ENCODE results near the gene CAMKV. TPM values are rescaled to one million over a fixed set of nuclear protein-coding genes. Genes with fewer than 3 reads are reported as not detected.

CAMKV gene
- total RNA-seq, 1 donor from 2014 or later = not detected

DNA sequence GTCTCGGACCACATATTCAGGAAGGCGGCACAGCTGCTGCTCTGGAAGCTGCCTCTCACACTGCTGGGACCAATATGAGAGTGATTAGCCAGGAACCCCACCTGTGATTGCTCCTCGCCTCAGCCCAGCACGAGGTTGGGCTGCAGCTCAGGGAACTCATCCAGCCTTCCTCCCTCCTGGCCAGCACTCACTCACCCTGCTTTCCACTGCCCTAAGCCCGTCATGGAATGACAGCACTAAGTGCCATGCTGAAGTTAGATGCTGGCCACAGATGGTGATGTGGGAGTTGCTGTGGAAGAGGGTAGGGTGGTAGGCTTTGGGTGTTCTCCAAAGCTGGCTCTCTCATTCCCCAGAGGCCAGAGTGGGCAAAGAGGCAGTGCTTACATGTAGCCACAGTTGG is 26.6 kb upstream of the CAMKV start:
- intact Hi-C loops (cut with micrococcal nuclease) = no loop called here

DNA sequence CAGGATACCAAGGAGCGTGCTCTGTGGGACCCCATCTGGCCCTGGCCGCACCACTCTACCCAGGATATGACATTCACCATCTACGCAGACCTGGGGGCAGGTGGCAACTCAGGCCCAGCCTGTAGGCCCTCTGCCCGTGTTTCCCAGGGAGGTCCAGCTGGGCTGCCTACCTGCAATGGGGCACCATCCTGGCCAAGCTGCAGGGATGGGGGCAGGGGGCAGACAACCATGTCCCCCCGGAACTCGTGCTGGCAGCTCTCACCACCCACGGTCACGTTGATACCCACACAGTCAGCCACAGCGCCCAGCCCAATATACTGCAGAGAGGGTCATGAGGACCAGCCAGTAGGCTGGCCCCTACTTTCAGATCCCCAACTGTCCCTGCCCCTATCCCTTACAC is 26.1 kb upstream of the CAMKV start:
- intact Hi-C loops (cut with micrococcal nuclease) = no loop called here

DNA sequence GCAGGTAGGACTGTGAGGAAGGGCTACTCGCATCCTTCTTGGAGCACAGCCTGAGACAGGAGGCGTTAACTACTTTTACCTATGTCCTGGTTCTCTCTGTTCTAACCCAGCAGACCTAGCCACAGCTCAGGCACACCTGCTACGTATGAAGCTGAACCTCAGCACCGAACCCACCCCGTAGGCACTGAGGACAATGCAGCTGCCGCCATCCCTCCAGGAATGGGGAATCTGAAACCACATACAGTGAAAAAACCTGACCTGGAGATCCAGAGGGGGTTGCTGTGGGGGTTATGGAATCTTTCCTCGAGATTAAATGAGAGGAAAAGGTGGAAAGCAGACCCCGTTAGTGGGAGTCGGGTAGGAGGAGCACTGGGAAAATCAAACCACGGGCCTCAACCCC is 19.6 kb upstream of the CAMKV start:
- intact Hi-C loops (cut with micrococcal nuclease) = no loop called here

DNA sequence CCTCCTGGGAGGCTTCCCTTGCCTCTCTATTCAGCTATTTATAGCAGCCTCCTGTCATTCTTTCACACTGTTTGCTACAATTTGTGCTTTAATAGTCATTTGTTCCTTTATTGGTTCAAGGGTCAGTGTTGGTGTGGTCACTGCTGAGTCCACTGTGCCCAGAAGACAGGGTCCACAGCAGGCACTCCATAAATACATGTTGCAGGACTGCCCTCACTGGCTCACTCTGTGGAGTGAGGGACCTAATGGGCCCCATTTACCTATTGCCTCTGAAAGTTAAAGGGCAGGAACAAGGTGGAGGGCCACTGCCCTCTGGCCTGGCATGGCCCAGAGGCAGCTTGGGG is 17.2 kb upstream of the CAMKV start:
- intact Hi-C loops (cut with micrococcal nuclease) = no loop called here

DNA sequence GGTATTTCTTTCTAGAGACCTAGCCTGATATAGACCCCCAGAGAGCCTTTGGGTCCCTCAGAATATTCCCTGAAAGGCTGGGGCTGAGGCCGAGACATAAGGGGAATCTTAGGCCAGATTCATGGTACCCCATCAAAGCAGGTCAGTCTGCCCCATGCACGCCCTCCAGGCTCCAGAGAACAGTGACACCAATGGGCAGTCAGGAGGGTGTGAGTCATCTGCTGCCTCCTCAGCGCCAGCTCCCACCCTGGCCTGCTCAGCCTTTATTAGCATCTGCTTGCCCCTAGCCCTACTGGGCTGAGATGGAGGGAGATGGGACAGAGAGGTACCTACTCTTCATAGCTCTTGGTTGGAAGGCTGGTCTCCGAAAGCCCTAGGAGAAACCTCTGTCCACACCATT is 14.3 kb upstream of the CAMKV start:
- intact Hi-C loops (cut with micrococcal nuclease) = no loop called here

DNA sequence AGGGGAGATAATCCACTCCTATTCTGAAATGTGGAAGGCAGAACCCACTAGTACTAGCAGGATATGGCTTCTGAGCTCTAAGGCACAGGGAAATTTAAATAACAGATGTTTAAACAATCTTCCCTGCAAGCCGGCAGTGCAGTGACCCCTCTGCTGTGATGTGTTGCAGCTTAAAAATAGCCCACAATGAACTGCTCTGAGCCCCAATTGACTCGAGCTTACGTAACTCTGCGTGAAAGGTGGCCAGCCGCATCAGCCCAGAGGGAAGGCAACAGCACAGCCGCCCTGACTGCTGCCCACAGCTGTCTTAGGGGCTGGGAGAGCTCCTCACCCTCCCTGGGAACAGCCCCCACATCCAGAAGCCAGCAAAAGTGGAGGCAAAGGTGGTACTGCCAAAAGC is 12.5 kb upstream of the CAMKV start:
- intact Hi-C loops (cut with micrococcal nuclease) = no loop called here

DNA sequence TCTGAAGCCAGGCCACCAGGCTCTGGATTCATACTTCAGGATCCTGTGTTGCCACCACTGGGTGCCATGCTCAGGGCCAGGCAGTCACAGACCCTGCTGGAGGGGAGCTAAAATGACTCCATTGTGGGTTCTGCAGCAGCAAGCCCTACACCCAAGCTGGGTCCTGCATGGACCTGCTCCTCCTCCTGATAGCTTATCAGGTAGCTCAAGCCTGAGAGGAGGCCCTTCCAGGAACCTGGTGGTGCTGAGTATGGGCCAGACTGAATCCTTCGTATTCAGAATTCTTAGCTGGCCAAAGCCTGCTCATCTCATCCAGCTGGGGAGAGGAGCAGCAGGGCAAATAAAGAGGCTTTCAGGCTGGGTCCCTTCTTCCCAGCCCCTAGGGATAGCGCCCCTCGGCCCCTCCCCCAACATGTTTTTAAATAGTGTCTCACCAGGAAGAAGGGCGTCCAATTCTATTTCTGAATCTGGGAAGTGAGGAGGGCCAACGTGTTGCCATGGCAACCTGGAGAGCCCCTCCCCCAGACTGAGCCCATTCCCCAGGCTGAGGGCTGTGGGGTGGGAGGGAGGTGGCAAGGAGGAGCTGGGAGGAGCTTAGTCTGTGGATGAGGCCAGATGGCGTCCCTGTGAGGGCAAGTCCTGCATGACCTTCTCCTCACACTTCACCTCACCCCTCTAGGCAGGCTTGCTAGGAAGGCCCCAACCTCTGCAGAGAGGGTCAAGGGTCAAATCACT is 11.0 kb upstream of the CAMKV start:
- intact Hi-C loops (cut with micrococcal nuclease) = no loop called here

DNA sequence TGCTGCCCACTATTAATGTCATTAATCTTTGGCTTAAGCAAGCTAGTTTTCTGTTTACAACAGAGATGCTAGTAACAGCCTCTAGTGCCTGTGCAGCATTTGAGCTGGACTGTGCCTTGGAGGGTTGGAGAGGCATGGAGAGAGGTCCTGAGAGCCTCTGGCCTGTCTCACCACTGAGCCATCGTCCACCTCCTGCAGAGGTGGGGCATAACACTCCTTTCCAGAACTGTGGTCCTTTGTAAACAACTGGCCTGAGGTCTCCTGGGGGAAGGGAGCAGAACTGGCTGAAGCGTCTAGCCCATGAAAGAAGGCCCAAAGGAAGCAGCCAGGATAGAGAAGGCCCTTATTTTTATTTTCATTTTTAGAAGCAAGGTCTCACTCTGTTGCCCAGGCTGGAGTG is 10.0 kb upstream of the CAMKV start:
- intact Hi-C loops (cut with micrococcal nuclease) = no loop called here

DNA sequence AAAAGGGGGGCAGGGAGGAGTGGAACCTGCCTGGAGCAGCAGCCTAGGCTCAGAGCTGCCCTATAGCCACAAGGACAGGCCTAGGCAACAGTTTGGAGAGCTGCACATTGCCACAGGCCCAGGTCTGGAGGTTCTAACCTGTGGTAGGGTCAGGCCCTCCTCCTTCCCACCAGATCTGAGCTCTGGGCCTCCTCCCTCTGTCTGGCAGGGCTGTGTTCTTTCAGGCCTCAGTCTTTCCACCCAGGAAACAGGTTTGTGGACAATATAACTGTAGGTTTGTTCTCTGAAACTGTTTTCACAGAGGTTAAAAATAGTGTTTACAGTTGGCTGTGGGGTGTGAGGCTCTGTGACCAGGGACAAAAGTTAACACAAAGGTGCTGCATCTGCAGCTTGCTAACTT is 9.0 kb upstream of the CAMKV start:
- intact Hi-C loops (cut with micrococcal nuclease) = no loop called here

DNA sequence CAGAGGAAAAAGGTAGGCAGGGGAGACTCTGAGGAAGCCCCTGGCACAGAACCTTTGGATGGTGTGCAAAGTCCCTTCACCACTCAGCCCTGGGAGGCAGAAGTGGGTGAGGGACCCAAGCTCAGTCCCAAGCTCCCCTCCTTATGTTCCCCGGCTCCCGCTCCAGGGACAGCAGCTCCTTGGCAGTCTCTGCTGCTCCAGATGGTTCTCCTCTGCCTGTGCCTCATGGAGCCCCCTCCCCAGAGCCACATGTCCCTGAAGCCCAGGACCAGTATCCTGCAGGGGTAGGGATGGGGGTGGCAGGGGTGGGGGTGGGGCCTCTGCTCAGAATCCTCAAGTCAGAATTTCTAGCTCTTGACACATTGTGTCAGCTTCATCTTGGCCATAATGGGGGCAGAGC is 8.0 kb upstream of the CAMKV start:
- intact Hi-C loops (cut with micrococcal nuclease) = no loop called here

DNA sequence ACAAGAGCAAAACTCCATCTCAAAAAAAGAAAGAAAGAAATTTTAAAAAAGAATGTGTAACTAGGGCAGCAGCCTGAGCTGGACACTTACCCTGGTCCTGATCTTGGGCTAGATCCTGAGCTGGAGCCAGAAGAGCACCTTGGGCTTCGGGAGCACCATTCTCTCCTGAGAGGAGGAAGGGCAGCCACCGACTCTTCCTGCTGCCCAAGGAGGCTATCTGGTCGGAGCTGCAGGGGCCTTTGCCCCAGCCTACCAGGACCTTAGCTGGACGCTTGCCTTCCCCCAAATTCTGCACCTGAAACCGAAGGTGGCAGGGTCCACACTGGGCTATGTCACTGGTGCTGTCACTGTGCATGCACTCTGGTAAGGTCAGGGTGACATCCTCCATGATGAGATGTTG is 6.9 kb upstream of the CAMKV start:
- intact Hi-C loops (cut with micrococcal nuclease) = no loop called here

DNA sequence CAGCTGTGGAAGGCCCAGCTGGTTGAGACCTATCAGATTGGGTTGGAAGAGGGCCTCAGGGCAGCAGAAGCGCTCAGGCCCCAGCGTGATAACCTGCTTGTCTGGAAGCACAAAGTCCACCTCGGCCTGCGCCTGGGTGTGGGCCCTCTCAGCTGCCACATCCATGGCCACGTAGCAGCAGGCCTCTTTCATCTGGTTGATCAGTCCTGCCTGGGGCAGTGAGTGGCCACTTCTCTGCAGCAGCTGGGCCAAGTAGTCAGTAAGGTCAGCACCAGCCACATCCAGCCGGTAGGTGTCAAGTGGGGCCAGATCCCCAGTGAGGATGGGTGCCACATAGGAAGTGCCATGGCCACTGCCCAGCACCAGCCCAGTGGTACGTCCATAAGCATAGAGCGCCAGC is 3.9 kb upstream of the CAMKV start:
- intact Hi-C loops (cut with micrococcal nuclease) = no loop called here

DNA sequence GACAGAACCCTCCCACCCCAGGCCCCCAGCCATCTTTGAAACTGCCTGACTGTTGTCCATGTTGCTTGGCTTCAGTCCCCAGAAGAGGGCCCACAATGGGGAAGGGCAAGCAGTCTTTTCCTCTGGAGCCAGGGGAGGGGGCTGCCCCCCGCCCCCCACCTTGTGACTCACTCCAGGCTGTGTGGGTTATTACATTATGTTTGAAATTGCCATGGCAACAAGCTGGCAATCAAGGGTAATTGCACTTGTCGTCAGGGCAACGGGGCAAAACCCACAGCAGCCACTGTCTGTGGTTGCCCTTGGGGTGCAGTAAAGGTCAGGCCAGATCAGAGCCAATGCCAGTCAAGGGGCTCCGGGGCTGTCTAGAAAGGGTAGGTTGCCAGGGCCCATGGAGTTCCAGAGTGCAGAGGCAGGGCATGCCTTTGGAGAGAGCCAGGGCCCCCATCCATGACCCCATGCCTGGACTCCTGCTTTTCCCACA is 3.1 kb upstream of the CAMKV start:
- intact Hi-C loops (cut with micrococcal nuclease) = no loop called here

DNA sequence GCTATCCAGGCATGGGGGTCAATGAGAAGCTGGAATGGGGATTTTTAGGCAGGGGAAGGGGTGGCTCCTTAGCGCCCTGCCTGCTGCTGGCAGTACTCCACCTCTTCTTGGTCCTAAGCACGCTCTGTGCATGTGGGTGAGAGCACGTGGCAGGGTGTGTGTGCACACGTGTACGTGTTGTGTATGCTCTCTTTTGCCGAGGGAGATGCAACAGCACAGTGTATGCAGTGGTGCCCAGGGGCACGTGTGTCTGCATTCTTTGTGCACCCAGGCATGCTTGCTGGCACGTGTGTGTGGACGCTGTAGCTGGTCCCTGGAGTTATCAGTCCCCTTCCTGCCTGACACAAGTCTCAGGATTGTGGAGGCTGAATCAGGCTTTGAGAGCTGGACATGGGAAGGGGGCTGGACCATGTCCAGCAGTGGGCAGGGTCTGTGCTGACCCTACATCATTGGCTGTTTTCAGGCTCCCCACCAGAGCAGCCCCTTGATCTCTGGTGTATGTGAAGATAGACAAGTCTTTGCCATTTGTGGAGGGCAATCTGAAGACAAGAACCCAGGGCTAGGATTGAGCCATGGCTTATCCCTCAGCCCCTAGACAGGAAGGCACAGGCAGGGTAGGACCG is 1.9 kb upstream of the CAMKV start:
- intact Hi-C loops (cut with micrococcal nuclease) = no loop called here

DNA sequence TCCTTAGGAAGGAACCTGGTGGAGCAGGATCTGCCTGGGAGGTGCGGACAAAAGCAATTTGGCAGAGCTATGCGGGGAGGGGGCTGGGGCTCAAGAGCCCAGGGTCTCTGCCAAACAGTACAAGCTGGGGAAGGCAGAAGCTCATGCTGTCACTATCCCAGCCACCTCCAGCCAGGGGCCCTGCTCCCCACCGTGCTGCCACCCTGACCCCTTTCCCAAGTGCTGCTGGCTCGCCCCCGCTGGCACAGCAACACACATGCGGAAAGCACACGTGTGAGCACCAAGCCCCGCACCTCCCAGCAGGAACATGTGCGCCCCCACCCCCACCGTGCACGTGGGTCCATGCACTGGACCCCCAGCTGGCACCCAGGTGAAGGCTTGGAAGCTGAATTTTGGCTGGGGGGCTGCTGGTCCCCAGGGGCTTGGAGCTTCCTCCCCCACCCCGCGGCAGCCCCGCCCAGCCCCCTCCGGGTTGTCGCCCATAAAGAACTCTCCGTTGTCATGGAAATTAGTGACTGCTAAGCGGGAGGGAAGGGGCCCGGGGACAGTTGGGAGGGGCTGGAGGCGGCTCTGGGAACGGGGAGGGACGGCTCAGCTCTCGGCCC is 742 bp downstream of the CAMKV start:
- intact Hi-C loops (cut with micrococcal nuclease) = no loop called here

DNA sequence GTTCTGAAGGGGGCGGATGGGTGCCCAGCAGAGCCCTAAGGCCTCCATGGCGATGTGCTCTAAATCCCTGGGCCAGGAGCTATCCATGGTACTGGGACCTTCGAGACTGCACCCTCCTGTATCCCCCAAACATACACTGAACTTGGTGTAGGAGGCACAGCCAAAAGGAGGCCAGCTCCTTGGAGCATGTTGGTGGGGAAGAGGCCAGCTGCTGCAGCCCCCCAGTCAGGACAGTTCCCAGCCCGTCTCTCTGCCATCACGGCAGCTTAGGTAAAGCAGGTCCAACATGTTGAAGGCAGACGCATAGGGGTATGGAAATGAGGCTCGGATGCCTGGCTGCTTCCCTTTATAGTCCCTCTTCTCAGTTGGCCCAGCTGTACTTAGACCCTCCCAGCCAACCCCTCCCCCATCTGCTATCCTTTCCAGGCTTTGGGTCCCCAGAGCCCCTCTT is 1.8 kb downstream of the CAMKV start:
- intact Hi-C loops (cut with micrococcal nuclease) = no loop called here

DNA sequence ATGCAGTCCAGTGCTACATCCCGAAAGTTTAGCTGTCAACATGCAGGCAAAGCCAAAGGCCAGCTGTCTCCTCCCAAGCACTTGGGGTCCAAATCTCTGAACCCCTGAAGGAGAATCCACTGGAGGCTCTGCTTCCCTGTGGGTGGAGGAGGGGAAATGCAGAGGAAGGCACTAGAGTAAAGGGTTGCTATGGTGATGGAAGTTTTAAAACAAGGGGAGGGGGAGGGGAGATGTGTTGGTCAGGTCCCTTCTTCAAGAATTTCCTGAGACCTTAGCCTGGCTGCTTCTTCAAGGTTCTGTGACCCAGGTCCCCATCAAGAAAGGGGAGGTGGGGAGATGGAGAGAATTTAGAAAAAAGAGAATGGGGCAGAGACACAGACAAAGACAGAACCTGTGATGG is 2.3 kb downstream of the CAMKV start:
- intact Hi-C loops (cut with micrococcal nuclease) = no loop called here

DNA sequence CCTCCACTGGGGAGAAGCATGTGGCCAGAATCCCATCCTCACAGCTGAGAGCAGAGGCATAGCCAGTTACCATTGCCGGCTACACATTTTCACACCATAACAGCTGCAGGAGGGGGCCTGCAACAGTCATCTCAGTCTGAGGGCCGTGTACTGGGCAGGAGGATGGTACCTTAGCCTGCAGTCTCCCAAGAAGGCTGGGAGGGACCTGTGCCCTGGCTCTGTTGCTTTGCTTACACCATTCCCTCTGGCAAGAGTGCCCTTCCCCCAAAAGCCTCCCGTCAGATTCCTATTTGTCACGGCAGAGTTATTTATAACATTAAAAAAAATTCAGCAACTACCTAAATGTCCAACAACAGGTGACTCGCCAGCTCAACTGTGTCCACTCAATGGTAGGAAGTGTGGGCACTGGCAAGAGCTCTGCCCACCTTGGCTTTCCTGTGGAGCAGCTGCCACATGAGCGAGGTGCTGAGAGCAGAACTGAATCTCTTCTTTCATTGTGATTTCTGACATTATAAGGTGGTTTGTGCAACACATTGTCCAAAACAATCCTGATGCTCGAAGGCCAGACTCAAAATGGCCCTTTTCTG is 4.4 kb downstream of the CAMKV start:
- intact Hi-C loops (cut with micrococcal nuclease) = no loop called here

DNA sequence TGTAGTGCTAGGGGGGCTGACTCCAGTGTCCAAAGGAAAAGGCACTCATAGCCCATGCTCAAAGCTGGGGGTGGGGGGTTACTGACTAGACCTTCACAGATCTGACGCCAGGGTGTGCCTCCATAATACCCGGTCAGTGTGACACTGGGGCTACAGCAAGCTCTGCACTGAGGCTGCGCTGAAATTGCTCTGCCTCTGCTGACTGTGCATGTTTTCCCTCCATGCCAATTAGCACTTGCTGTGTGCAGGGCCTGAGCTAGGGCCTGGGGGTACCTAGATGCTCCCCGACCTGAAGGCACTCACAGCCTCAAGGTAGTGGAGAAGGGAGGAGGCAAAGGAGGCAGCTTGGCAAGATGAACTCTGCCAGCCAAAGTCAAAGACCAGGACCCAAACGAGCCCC is 5.2 kb downstream of the CAMKV start:
- intact Hi-C loops (cut with micrococcal nuclease) = no loop called here

DNA sequence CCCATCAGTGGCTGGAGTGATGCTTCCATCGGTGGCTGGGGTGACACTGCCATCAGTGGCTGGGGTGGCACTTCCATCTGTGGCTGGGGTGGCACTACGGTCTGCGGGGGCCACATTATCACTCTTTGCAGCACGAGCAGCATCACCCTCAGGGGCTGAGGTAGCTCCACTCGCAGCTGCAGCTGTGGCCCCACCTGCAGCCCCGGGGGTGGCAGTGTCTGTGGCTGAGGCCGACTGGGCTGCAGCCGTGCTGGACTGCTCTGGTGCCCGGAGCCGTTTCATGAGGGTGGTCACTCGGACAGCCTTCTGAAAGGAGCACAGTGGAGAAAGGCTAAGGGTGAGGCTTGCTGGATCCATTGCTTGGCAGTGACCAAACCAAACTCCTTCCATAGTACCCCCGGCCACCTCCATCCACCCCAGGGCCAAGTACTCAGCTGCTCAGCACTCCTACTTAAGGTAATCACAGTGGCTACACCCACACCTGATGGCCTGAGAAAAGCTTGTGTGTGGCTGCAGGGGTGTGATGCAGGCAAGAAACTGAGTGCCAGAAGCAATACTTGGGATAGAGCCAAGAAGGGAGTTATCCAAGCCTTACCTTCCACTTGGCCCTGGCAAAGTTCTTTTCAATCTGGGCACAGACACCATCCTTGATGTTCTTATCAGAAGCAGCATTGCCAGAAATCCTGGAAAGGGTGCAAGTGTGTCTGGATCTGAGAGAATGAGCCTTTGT is 10.0 kb downstream of the CAMKV start:
- intact Hi-C loops (cut with micrococcal nuclease) = loop anchor here (5.0 kb wide), 1 partner anchor 72 kb away; the partner anchor contains the start of gene IP6K1

DNA sequence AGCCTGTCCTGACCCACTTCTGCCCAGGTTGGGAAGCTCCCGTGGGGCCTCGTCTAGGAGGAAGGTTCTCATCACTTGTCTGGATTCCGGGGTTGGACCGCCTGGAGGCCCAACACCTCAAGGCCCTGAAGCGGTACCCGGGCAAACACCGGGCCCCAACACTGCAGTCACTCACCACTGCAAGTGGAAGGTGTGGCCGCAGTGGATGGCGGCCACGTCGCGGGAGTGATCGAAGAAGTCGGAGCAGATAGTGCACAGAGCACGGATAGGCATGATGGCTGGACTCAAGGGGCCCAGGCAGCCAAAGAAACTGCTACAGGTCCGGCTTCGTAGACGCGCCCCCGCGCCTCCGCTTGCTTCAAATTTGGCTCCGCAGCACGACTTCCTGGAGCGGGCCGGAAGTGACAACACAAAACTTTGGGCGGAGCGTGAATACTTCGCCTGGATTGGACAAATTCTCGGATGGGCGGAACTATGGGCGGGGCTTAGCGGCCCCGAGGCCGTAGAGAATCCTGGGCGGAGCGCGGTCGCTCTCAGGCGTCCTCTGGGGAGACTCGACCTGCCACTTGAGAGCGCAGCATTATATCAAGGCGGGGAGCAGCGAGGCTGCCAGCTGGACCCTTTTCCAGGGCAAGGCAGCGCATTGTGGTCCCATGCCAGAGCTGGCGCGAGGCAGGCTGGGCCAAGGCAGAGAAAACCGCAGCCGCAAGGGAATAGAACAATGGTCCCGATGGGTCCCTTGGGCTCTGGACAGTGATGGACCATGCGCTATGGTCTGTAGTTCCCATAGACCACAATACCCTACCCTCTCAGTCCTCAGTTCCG is 13.3 kb downstream of the CAMKV start, which contains the start of gene TRAIP:
Gene TRAIP, minus strand, starts transcription at position 384 of the 825 bp plus-strand sequence. Its CDS starts 111 bp downstream, at position 273.
- intact Hi-C loops (cut with micrococcal nuclease) = loop anchor here (1.0 to 5.0 kb wide), 3 partner anchors 48 to 84 kb away; partner anchors contain the start of genes IP6K1 and RBM6
